HCT116 (cell line): ENCODE results near the gene RMDN2.

Source experiments
- EZH2 ChIP-seq: fragments of 200-600 bp; sonication (generic); IDR thresholded peaks from 2 replicates; pipeline ENCODE4 v1.6.1; 2017; ENCODE audit warnings: antibody characterized with exemption, mixed run types
- POLR2A ChIP-seq: IDR thresholded peaks from 2 replicates; pipeline ENCODE4 v1.7.0; 2011; ENCODE audit warnings: borderline replicate concordance; ENCODE audit not compliant: insufficient read depth, insufficient read length; ENCODE audit errors: extremely low read depth
- POLR2AphosphoS5 ChIP-seq: IDR thresholded peaks from 2 replicates; pipeline ENCODE4 v1.6.1; 2011; ENCODE audit warnings: mild to moderate bottlenecking, low read depth, low read length, moderate library complexity
- ZNF274 ChIP-seq: fragments of 200-500 bp; sonication (Bioruptor generic); IDR thresholded peaks from 2 replicates; pipeline ENCODE4 v1.6.1; 2014; ENCODE audit warnings: mild to moderate bottlenecking, low read depth, low read length, inconsistent platforms
- TF ChIP-seq, protein P1 (sequence below), 3 experiments: fragments of 200-600 bp in 1 of 3; sonication (generic) in 1 of 3; IDR thresholded peaks in 2 of 3; conservative IDR thresholded peaks in 1 of 3; 2 replicates each; pipeline ENCODE4 v1.5.1; 2012 to 2017; ENCODE audit warnings: low read depth in 2 of 3, low read length in 2 of 3, antibody characterized with exemption in 1 of 3, borderline replicate concordance in 1 of 3, control low read depth in 1 of 3, mild to moderate bottlenecking in 1 of 3, mixed read lengths in 1 of 3, mixed run types in 1 of 3, moderate library complexity in 1 of 3; ENCODE audit not compliant: insufficient read depth in 1 of 3
- TF ChIP-seq, protein P2 (sequence below): IDR thresholded peaks from 2 replicates; pipeline ENCODE4 v1.6.1; 2012
- TF ChIP-seq, protein P3 (sequence below): IDR thresholded peaks from 2 replicates; pipeline ENCODE4 v1.6.1; 2011; ENCODE audit warnings: mild to moderate bottlenecking, low read length, moderate library complexity; ENCODE audit not compliant: insufficient replicate concordance; ENCODE audit errors: extremely low read depth

DNA sequence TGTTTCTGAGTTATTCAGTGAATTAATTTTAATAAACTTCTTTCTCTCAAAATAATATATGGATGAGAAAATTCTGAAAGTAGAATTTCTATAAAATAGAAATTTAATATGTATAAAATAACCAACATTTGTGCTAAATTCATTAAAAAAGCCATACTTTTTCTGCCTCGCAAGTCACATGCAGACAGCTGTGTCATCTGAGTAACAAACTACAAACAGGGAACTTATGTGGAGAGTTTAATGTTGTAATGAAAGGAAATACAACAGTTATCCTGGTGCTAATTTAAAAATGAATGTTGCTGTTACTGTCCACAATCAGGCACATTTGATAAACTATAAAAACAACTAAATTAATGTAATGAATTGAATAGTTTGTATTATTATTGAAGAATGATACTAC is 22.2 kb downstream of the RMDN2 start:
- TF ChIP-seq, protein P1, sequence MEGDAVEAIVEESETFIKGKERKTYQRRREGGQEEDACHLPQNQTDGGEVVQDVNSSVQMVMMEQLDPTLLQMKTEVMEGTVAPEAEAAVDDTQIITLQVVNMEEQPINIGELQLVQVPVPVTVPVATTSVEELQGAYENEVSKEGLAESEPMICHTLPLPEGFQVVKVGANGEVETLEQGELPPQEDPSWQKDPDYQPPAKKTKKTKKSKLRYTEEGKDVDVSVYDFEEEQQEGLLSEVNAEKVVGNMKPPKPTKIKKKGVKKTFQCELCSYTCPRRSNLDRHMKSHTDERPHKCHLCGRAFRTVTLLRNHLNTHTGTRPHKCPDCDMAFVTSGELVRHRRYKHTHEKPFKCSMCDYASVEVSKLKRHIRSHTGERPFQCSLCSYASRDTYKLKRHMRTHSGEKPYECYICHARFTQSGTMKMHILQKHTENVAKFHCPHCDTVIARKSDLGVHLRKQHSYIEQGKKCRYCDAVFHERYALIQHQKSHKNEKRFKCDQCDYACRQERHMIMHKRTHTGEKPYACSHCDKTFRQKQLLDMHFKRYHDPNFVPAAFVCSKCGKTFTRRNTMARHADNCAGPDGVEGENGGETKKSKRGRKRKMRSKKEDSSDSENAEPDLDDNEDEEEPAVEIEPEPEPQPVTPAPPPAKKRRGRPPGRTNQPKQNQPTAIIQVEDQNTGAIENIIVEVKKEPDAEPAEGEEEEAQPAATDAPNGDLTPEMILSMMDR (IDR thresholded peaks at IDR 0.05 in 2 of 3, conservative IDR thresholded peaks at IDR 0.05 in 1 of 3; ENCODE audit: borderline replicate concordance in 1 of 3, insufficient read depth in 1 of 3, low read depth in 2 of 3, low read length in 2 of 3) = no peak
- TF ChIP-seq EZH2 (no peak), POLR2A (no peak), ZNF274 (no peak), POLR2AphosphoS5 (no peak)
- TF ChIP-seq, protein P2, sequence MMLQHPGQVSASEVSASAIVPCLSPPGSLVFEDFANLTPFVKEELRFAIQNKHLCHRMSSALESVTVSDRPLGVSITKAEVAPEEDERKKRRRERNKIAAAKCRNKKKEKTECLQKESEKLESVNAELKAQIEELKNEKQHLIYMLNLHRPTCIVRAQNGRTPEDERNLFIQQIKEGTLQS = no peak
- TF ChIP-seq, protein P3, sequence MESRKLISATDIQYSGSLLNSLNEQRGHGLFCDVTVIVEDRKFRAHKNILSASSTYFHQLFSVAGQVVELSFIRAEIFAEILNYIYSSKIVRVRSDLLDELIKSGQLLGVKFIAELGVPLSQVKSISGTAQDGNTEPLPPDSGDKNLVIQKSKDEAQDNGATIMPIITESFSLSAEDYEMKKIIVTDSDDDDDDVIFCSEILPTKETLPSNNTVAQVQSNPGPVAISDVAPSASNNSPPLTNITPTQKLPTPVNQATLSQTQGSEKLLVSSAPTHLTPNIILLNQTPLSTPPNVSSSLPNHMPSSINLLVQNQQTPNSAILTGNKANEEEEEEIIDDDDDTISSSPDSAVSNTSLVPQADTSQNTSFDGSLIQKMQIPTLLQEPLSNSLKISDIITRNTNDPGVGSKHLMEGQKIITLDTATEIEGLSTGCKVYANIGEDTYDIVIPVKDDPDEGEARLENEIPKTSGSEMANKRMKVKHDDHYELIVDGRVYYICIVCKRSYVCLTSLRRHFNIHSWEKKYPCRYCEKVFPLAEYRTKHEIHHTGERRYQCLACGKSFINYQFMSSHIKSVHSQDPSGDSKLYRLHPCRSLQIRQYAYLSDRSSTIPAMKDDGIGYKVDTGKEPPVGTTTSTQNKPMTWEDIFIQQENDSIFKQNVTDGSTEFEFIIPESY = no peak
